ENCODE measurements around the gene LMAN2L.

Gene LMAN2L

GRCh38 chr2:96760036-96760985, 20.4 kb upstream of the LMAN2L start, which contains the start of gene CNNM4:
CNNM4 (plus strand) TSS chr2:96760902; CDS start chr2:96761000, 98 bp downstream.
- DNase-seq = peak; percentile 93

- DNase-seq = no peak
These were observed 19.7 kb upstream of the LMAN2L start for GRCh38 chr2:96759548-96759947.

GRCh38 chr2:96758987-96759386, 19.1 kb upstream of the LMAN2L start:
- DNase-seq = no peak

- DNase-seq = no peak
These were observed 17.6 kb upstream of the LMAN2L start for GRCh38 chr2:96757477-96757860.

- DNase-seq = no peak
These were observed 17.1 kb upstream of the LMAN2L start for GRCh38 chr2:96756788-96757476.

GRCh38 chr2:96754317-96754716, 14.5 kb upstream of the LMAN2L start:
- no peak for DNase-seq

GRCh38 chr2:96753661-96754282, 13.9 kb upstream of the LMAN2L start:
- no peak for DNase-seq

- DNase-seq = no peak
These were observed 11.9 kb upstream of the LMAN2L start for GRCh38 chr2:96751800-96752199.

GRCh38 chr2:96747061-96747617, 7.3 kb upstream of the LMAN2L start:
- DNase-seq = no peak

GRCh38 chr2:96739076-96739632, 710 bp downstream of the LMAN2L start:
- DNase-seq = no peak

GRCh38 chr2:96737831-96738230, 2.0 kb downstream of the LMAN2L start:
- DNase-seq = no peak

- DNase-seq = no peak
These were observed 2.6 kb downstream of the LMAN2L start for GRCh38 chr2:96737251-96737650.

GRCh38 chr2:96734880-96735583, 4.8 kb downstream of the LMAN2L start:
- peak; percentile 91 for DNase-seq

- no peak for DNase-seq
These were observed 5.9 kb downstream of the LMAN2L start for GRCh38 chr2:96733931-96734330.

- no peak for DNase-seq
These were observed 9.7 kb downstream of the LMAN2L start for GRCh38 chr2:96730212-96730611.

- no peak for DNase-seq
These were observed 10.1 kb downstream of the LMAN2L start for GRCh38 chr2:96729748-96730147.

GRCh38 chr2:96727431-96727830, 12.4 kb downstream of the LMAN2L start:
- DNase-seq = no peak

- DNase-seq = no peak
These were observed 13.7 kb downstream of the LMAN2L start for GRCh38 chr2:96726131-96726530.

GRCh38 chr2:96716388-96716787, 23.5 kb downstream of the LMAN2L start:
- no peak for DNase-seq

GRCh38 chr2:96715658-96716057, 24.2 kb downstream of the LMAN2L start:
- DNase-seq = no peak

GRCh38 chr2:96710985-96711384, 28.9 kb downstream of the LMAN2L start:
- no peak for DNase-seq

All from DMS79 treated with DMSO at 0.1 percent for 48 hours (cell line).